HG02938 (cell line): ENCODE data around the gene ENTREP3.
"Not testable (repeated sequence)": the region's sequence is repeated elsewhere in the genome, so short reads cannot be mapped to it uniquely, and the experiment has no call there.

ENCODE experiments used
- ATAC-seq: cut with Tn5 transposase; IDR thresholded peaks from one replicate; pipeline ENCODE4 v1.9.1; 2021; ENCODE audit warnings: mild to moderate bottlenecking, moderate library complexity; ENCODE audit not compliant: unreplicated experiment

The ENTREP3 gene, protein sequence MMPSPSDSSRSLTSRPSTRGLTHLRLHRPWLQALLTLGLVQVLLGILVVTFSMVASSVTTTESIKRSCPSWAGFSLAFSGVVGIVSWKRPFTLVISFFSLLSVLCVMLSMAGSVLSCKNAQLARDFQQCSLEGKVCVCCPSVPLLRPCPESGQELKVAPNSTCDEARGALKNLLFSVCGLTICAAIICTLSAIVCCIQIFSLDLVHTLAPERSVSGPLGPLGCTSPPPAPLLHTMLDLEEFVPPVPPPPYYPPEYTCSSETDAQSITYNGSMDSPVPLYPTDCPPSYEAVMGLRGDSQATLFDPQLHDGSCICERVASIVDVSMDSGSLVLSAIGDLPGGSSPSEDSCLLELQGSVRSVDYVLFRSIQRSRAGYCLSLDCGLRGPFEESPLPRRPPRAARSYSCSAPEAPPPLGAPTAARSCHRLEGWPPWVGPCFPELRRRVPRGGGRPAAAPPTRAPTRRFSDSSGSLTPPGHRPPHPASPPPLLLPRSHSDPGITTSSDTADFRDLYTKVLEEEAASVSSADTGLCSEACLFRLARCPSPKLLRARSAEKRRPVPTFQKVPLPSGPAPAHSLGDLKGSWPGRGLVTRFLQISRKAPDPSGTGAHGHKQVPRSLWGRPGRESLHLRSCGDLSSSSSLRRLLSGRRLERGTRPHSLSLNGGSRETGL

DNA sequence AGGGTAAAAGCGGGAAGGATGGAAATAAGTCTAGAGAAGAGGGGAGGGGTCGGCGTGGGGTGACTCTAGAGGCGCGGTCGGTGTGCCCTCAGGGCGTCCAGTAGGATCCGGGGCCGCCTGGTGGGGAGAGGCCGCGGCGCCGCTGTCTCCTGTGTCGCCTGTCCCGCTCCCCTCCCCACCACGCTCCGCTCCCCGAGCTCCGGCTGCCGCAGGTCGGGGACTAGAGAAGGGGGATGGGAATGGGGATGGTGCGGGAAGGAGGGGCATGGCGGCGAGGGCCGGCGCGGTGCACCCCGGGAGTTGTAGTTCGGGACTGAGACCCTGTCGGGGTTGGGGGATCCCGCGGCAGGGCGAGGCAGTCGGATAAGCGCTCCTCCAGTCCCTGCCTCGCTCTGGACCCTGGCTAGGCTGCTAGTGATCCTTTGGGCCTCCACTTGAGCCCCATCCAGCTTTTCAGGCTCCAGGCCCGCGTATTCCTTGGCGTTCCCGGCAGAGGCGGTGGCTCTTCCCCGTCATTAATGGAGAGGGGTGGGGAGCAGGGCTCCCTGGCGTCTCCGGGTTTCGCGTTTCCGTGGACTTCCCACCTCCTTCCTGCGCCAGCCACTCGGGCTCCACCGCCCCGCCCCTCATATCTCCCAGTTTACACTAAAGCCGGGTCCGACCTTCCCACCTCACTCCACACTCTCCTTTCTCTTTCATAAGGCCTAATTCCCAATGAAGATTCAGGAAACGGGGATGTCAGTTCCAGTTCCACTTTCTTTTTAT is at the start of gene ENTREP3:
Gene ENTREP3, minus strand, starts transcription at position 241 of the 765 bp plus-strand sequence. CDS start 606 bp downstream, outside the sequence.
- ATAC-seq, result peak; percentile 58

DNA sequence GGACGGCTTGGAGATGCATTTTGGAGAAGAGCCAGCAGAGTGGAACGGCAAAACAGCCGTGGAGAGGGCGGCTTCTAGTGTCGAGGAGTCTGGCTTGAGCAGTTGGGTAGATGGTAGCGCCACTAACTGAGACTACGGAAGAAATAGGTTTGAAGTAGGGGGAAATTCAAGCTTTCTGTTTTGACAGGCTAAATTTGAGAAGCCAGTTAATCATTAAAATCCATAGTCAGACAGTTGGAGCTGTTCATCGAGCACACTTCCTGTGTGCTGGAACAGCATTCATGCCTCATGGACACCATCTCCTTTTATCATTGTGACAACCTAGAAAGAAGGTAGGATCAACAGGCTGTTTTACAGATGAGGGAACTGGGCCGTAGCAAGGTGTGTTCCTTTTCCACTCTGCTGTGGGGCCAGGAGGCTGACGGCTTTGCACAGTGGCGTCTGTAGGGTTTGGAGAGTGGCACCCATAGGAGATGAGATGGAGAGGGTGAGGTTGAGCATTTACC is 49.3 kb upstream of the ENTREP3 start:
- no peak for ATAC-seq

DNA sequence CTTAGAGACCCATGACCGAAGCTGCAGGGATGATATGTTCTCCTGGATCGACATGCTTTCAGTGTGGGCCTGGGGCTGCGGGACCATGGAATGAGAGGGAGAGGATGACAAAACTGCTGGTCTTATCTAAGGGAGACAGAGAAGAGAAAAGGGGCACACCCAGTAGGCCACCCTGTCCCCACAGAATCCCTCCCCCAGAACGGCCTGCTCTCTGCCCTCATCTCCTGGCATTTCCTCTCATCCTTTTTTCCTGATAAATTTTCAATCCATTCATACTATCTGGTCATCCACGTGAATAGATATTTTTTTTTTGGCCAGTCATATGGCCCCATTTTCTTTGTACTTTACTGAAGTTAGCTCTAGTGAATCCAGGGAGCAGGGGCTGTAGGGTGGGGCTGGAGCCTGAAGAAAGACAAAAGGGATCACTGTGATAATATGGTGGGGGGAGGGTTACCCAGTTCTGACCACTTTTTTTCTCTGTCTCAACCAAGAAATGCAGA is 46.1 kb upstream of the ENTREP3 start, which contains the start of gene PKLR:
Gene PKLR, minus strand, starts transcription at position 97 of the 500 bp plus-strand sequence. Its CDS starts 43 bp downstream, at position 54.
- no peak for ATAC-seq

DNA sequence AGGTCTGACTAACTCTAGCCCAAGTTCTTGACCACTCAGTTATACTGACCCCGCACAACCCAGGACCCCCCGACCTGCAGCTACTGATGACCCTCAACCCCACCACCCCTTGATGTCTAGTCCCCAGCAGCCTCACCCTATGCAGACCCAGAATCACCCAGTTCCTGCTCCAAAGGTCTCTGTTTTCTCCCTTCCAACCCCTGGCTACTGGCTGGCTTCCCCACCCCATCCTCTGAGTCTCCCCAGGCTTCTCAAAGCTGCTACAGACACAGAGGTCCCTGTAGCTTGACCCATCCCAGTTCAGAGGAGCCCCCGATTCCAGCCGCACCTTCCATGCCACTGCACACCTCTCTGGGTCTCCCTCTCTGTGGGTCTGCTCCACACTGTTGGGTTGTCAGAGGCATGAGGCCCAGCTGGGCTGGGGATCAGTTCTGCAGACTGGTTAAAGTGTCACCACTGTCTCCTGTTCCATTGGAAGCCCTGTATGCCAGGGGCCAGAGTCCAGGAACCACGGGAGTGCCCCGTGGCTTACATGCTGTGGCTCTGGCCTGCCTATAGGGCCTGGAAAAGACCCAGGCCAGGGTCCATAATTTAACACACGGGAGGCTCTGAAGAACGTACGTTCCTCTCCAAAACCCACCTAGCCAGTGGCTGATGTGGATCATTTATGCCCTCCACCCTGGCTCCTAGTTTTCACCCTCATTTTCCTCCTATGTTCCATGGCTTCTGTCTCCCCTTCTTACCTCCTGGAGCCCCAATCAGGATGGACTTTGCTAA is 45.5 kb upstream of the ENTREP3 start:
- ATAC-seq, result no peak

DNA sequence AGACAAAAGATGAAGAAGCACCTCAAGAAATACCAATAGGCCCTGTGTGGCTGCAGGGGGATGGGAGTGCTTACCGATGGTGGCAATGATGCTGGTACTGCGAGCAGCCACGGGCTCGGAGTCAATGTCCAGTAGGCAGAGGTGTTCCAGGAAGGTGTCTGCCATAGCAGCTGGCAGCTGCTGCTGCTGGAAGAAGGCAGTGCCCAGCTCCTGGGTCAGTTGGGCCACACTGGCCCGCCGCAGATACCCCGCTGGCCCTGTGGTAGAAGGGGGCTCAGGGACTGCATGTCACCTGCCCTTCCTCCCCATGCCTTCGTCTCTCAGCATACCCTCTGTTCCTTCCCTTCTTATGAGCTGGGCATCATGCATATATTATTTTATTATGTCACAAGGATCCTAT is 44.7 kb upstream of the ENTREP3 start:
- ATAC-seq, result no peak

DNA sequence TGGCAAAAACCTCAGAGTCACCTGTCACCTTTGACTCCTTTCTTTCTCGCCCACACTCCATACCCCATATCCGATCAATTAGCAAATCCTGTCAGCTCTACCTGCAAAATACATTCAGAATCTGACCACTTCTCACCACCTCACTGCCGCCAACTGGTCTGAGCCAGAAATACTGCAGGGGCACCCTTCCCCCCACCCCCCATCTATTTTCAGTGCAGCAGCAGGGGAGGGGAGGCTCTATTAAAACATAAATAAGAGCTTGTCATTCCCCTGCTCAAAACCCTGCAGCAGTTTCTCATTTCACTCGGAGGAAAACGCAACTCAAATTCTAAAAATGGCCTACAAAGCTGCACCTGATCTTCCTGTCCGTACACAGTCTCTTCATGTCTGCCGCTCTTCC is 42.1 kb upstream of the ENTREP3 start:
- ATAC-seq, result no peak

DNA sequence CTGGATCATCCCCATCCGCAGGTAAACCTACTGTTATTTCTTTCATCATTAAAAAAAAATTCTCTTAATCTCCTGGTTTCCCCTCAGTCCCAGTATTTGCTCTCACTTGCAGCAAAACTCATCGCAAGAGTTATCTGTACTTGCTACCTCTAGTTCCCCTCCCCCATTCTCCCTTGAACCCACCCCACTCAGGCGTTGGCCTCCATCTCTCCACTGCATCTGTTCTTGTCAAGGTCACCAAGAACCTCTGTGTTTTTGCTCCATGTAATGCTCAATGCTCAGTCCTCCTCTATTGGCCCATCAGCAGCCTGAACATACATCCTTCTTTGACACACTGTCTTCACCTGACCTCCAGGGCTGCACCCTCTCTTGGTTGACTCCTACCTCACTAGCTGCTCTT is 41.4 kb upstream of the ENTREP3 start:
- ATAC-seq, result no peak

DNA sequence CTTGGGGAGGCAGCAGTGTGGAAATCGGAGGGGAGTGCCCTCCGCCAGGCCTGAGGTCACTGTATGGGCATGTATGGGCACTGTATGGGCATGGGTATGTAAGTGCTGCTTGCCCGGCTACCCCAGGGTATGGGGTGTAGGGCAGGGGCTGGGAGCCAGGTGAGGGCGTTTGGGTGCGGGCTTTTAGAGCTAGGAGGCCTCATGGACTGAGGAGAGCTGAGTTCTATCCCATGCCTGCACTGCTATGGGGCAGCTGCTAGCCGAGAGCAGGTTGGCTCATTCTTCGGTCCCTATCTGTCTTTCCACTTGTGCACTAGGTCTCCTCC is 40.6 kb upstream of the ENTREP3 start:
- ATAC-seq, result no peak

DNA sequence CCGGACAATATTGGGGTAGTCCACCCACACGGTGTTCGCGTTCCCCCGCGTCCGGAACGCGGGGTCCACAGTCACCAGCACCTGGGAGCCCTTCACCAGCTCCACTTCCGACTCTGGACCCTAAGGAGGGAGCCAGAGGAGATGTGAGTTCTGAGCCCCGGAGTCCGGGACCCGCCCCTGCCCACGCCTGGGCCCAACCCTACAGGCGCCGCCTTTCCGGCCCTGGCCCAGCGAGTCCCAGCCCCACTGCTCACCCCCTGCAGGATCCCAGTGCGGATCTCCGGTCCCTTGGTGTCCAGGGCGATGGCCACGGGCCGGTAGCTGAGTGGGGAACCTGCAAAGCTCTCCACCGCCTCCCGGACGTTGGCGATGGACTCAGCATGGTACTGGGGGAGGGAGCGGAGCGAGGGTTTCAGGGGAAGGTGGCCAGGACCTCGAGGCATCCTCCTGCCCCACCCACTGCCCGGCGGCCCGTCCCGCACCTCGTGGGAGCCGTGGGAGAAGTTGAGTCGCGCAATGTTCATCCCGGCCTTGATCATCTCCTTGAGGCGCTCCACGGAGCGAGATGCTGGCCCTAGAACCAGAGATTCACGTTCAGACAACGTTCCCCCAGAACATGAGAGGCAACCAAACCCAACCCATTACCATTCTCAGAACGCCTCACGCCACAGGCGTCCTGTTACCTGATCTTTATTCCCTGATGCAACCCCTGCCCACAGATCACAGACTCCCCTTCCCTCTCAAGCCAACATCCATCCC is 40.1 kb upstream of the ENTREP3 start:
- ATAC-seq, result no peak

DNA sequence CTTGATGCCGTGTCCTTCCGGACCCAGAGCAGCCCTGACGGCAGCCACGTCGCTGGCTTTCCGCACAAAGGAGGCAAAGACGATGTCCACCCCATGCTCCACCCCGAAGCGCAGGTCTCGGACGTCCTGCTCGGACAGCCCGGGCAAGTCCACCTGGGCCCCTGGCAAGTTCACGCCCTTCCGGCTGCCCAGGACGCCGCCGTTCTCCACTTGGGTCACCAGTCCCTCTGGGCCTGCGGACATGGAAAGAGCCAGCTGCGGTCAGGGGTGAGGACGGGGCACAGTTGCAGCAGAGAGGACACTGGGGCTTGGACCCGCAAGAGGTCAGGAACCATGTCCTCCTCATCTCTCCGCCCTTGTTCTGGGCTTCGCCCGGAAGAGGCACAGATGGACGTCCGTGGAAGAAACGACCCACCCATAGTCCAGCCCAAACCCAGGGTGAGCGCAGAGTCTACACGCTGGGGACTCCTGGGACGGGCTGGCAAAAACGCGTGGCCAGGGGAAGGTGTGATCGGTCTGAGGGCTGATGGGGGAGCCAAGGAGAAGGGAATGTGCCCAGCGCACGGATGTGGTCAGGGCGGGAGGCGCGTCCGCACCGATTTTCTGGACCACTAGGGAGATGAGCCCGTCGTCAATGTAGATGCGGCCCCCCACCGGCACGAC is 39.4 kb upstream of the ENTREP3 start:
- ATAC-seq, result no peak

DNA sequence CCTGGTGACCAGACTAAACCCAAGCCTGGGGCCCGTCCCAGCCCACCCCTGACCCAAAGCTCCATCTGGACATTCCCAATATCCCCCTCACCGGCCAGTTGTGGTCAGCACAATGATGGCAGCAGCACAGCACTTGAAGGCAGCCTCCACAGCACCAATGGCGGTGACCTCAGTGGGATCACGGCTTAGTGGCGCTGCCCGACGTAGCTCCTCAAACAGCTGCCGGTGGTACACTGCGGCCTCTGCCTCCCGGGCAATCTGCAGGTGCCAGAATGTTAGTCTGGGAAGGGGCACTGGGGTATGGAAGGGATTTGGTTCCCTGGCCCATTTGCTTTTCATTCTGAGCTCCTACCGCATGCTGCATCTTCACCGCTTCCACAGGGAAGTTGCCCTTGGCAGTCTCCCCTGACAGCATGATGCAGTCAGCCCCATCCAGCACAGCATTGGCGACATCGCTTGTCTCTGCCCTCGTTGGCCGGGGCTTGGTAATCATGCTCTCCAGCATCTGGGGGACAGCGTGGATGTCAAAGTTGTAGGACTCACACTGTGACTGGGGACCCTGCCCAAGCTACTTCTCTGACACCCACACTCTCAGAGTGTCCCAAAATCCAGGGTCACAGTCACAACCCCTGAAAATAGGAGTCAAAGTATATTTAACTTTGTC is 37.9 kb upstream of the ENTREP3 start:
- ATAC-seq, result no peak

DNA sequence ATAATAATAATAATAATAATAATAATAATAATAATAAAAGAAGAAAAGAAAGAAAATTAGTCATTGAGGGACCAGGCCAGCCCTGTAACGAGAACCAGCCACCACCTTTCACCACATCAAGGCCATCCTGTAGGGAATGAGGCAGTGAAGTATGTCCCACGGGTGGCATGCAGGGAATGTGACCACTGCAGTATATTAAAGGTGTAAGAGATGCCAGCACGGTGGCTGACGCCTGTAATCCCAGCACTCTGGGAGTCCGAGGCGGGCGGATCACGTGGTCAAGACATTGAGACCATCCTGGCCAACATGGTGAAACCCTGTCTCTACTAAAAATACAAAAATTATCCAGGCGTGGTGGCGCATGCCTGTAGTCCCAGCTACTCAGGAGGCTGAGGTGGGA is 35.7 kb upstream of the ENTREP3 start:
- not testable (repeated sequence) for ATAC-seq

DNA sequence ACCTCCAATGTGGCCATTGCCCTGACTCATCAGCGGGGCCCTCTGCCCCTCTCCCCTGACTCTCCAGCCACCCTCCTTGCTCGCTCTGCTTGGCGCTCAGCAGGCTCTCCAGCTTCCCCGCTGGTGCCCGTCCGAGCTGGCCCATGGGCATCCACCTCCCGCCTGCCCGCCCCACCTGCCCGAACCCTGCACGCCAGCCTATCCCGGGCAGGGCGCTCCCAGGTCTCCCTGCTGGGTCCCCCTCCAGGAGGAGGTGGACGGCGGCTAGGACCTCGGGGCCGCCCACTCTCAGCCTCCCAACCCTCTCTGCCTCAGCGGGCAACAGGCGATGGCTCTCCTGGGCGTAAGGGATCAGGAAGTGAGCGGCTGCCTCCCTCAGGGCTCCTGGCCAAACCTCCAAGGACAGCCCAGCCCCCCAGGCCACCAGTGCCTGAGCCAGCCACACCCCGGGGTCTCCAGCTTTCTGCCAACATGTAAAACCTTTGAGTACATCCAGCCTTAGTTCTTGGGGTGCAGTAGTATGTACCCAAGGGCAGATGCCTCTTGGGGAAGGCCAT is 32.8 kb upstream of the ENTREP3 start:
- ATAC-seq, result no peak

DNA sequence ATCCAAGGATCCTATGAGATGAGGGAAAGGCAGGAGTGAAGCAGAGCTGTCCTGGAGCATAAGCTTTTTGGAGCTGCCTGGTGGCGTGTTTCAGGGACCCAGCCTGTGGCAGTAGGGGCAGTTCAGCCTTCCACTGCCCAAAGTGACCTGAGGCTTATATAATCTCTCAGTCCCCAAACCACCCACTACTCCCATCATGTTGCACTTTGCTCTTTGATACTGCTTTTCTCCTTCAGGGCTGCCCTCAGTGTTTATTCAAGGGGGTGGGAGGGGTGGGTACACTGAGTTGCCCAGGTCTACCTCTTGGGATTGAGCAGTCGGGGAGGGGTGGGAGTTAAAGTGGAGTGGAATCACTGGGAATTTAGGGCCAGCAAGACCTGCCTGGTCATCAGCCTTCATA is 31.3 kb upstream of the ENTREP3 start:
- ATAC-seq, result no peak

DNA sequence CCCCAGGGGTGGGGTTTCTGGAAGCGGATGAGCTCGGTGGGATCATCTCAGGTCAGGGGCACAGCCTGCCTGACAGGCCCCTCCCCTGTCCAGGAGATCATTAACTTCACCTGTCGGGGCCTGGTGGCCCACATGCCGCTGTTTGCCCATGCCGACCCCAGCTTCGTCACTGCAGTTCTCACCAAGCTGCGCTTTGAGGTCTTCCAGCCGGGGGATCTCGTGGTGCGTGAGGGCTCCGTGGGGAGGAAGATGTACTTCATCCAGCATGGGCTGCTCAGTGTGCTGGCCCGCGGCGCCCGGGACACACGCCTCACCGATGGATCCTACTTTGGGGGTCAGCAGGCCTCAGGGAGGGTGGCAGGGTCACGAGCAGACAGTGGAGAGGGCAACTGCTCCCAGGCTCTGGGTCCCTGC is 30.4 kb upstream of the ENTREP3 start:
- ATAC-seq, result no peak

DNA sequence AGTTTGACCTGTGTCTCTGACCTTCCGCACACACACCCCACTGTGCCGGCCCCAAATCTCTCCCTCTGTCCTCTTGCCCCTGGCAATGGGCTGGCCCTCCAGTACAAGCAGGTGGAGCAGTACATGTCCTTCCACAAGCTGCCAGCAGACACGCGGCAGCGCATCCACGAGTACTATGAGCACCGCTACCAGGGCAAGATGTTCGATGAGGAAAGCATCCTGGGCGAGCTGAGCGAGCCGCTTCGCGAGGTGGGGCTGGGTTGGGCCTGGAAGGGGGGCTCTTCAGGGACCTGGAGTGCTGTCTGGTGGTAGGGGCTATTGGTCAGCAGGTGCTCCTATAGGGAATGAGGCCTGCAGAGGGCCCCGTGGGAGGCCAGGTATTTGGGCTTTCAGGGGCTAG is 29.8 kb upstream of the ENTREP3 start:
- ATAC-seq, result no peak

DNA sequence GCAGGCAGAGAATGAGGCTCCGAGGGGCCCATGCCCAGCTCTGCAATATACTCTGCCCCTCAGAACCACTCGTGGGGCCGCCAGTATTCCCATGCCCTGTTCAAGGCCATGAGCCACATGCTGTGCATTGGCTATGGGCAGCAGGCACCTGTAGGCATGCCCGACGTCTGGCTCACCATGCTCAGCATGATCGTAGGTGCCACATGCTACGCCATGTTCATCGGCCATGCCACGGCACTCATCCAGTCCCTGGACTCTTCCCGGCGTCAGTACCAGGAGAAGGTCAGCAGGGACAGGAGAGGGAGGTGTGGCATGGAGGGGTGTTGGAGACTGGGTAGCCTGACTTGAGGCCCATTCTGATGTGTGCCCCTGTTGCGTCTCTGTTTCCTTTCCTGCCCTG is 29.2 kb upstream of the ENTREP3 start:
- no peak for ATAC-seq

DNA sequence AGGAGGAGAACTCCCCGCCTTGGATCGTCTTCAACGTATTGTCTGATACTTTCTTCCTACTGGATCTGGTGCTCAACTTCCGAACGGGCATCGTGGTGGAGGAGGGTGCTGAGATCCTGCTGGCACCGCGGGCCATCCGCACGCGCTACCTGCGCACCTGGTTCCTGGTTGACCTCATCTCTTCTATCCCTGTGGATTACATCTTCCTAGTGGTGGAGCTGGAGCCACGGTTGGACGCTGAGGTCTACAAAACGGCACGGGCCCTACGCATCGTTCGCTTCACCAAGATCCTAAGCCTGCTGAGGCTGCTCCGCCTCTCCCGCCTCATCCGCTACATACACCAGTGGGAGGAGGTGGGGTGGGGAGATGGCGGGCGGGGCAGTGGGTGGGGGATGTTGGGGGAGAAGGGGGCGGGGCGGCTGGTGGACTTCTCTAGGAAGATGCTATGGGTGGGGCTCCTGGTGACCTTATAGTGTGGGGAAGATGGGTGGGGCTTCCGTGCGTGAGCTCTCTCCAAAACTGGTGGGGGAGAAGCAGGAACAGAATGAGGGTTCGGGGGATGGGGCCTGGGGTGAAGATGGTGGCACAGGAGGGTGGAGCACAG is 27.3 kb upstream of the ENTREP3 start:
- no peak for ATAC-seq
